Upper lobe of left lung (tissue), 4 donors: Measurements from ENCODE around the gene MUC5B.
A peak's percentile ranks its signal among the peaks of the same experiment; 100 is the strongest.

Experiments used
- POLR2A ChIP-seq, 4 donors: fragments of 450-650 bp; IDR thresholded peaks; one replicate each; pipeline ENCODE4 v1.5.1; 2016 to 2017; ENCODE audit warnings: antibody characterized with exemption in 4 of 4, mild to moderate bottlenecking in 2 of 4
- POLR2AphosphoS5 ChIP-seq, 2 donors: sonication (generic); formaldehyde crosslinking; IDR thresholded peaks; one replicate each; pipeline ENCODE4 v1.5.1; 2017; ENCODE audit warnings: antibody characterized with exemption in 2 of 2
- TF ChIP-seq, protein P1 (sequence below), 6 experiments: fragments of 450-650 bp in 4 of 6; fragments of 200-600 bp in 2 of 6; sonication (generic) in 2 of 6; IDR thresholded peaks; one replicate each; pipeline ENCODE4 v1.5.1; 2016 to 2019; ENCODE audit warnings: antibody characterized with exemption in 6 of 6

DNA sequence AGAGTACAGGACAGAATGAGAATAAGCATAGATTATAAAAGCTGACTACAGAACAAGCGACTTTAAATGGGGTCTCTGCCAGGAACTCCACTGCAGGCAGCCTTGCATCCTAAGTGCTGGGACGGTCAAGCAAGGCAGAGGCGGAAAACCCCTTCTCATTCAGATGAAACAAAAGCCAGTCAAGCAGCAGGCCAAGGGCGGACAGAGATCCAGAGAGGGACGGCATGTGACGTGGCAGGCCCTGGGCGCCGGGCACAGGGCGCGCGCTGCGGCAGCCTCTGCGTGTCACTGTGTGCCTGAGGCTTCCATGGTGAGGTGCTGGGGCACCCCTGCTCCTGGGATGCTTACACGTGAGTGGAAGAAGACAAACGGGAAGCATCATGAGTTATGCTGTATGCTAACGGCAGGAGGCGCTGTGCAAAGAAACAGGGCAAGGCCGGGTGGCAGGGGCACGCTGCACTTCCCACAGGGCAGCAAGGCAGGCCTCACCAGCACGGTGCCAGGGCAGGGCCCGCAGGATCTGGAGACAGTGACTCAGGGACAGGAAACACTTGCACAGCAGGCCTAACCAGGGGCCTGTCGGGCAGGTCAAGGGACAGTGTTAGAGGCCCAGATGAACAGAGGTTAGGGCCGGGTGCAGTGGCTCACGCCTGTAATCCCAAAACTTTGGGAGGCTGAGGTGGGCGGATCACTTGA is 80.4 kb downstream of the MUC5B start:
- TF ChIP-seq, protein P1, sequence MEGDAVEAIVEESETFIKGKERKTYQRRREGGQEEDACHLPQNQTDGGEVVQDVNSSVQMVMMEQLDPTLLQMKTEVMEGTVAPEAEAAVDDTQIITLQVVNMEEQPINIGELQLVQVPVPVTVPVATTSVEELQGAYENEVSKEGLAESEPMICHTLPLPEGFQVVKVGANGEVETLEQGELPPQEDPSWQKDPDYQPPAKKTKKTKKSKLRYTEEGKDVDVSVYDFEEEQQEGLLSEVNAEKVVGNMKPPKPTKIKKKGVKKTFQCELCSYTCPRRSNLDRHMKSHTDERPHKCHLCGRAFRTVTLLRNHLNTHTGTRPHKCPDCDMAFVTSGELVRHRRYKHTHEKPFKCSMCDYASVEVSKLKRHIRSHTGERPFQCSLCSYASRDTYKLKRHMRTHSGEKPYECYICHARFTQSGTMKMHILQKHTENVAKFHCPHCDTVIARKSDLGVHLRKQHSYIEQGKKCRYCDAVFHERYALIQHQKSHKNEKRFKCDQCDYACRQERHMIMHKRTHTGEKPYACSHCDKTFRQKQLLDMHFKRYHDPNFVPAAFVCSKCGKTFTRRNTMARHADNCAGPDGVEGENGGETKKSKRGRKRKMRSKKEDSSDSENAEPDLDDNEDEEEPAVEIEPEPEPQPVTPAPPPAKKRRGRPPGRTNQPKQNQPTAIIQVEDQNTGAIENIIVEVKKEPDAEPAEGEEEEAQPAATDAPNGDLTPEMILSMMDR (IDR thresholded peaks at IDR 0.05) = peak; percentile 8 to 48 (median 38)
- no peak for TF ChIP-seq POLR2A (IDR thresholded peaks at IDR 0.05)
- no peak for TF ChIP-seq POLR2AphosphoS5 (IDR thresholded peaks at IDR 0.05)
